Stomach (tissue), 9 donors: ENCODE measurements around the gene NPAT. TPM values are rescaled to one million over a fixed set of nuclear protein-coding genes. Genes with fewer than 3 reads are reported as not detected.
"Not testable (repeated sequence)": the region's sequence is repeated elsewhere in the genome, so short reads cannot be mapped to it uniquely, and the experiment has no call there.

Experiments
- DNase-seq, 2 donors: peaks; one replicate each; pipeline versions ENCODE4 v3.0.0 to v3.0.0-alpha.2; 2013 to 2019
- H3K27ac ChIP-seq, 5 donors: fragments of 200-600 bp in 4 of 5; sonication (generic) in 4 of 5; one replicate each; pipeline ENCODE4 v1.5.1; 2013 to 2019; ENCODE audit warnings: mild to moderate bottlenecking in 1 of 5, moderate library complexity in 1 of 5
- H3K27me3 ChIP-seq, 3 donors: fragments of 200-600 bp; sonication (generic); one replicate each; pipeline ENCODE4 v1.5.1; 2017 to 2019; ENCODE audit warnings: mixed run types in 1 of 3
- H3K36me3 ChIP-seq, 4 donors: fragments of 200-600 bp; sonication (generic); 1 replicate in 3 of 4; 2 replicates in 1 of 4; pipeline ENCODE4 v1.5.1; 2016 to 2019
- H3K4me1 ChIP-seq, 4 donors: fragments of 200-600 bp; sonication (generic); one replicate each; pipeline ENCODE4 v1.5.1; 2016 to 2019
- H3K4me3 ChIP-seq, 4 donors: fragments of 200-600 bp; sonication (generic) in 3 of 4; one replicate each; pipeline ENCODE4 v1.5.1; 2016 to 2019; ENCODE audit warnings: mild to moderate bottlenecking in 1 of 4
- H3K9me3 ChIP-seq, 4 donors: fragments of 200-600 bp; sonication (generic); one replicate each; pipeline ENCODE4 v1.5.1; 2016 to 2019
- EP300 ChIP-seq: sonication (generic); formaldehyde crosslinking; IDR thresholded peaks from one replicate; pipeline ENCODE4 v1.6.1; 2017; ENCODE audit warnings: antibody characterized with exemption
- POLR2A ChIP-seq, 4 donors: fragments of 450-650 bp; IDR thresholded peaks; one replicate each; pipeline ENCODE4 v1.6.1; 2016; ENCODE audit warnings: antibody characterized with exemption in 4 of 4, control low read depth in 2 of 4, mild to moderate bottlenecking in 1 of 4, moderate library complexity in 1 of 4
- POLR2AphosphoS5 ChIP-seq, 3 donors: sonication (generic); formaldehyde crosslinking; IDR thresholded peaks; one replicate each; pipeline ENCODE4 v1.6.1; 2016; ENCODE audit warnings: antibody characterized with exemption in 3 of 3
- WGBS, 5 donors: extraction: QIAGEN DNeasy Blood & Tissue Kit in 3 of 5; methylation state at CpG; one replicate each; pipeline versions ENCODE4 v1.1.5 to v1.1.7; 2013 to 2018; 5-methylcytosine and 5-hydroxymethylcytosine counted together
- intact Hi-C: fragments of 100-400 bp; cut with DNase I; formaldehyde crosslinking; loops from one replicate; pipeline ENCODE4 v1.15.1; 2023; ENCODE audit warnings: low total_unique reads
- polyA plus RNA-seq, 3 donors: library from polyadenylated mRNA; stranded (reverse); fragments of 200-250 nt; gene quantifications; one replicate each; pipeline ENCODE4 v1.2.3, GENCODE V29; 2013
- total RNA-seq, 5 donors: library from RNA; depleted of rRNA; stranded (reverse); fragments of >200 nt; gene quantifications; one replicate each; pipeline versions ENCODE4 v1.1.0 to v1.2.3, GENCODE V29; 2014 to 2016
- TF ChIP-seq, protein P1 (sequence below), 7 experiments: fragments of 450-650 bp in 4 of 7; fragments of 200-600 bp in 3 of 7; sonication (generic) in 3 of 7; IDR thresholded peaks; one replicate each; pipeline ENCODE4 v1.5.1; 2016 to 2019; ENCODE audit warnings: antibody characterized with exemption in 7 of 7, control low read depth in 2 of 7, mild to moderate bottlenecking in 1 of 7
- donor health status: healthy with polysubstance abuse.
- donor health status: Bipolar disorder and iron deficiency.
- donor health status: healthy.

The NPAT gene
- total and polyA plus RNA-seq, 8 donors, result 2.1 to 36.6 (median 9.3) TPM

GRCh38 chr11:108137212-108137611 is 85.2 kb downstream of the NPAT start:
- no peak overlapping the region for H3K4me3 ChIP-seq
- H3K27me3 ChIP-seq, result no peaks in the 10 kb centered on the region
- peaks cover 17 to 93% (median 84%) of the 10 kb centered on the region in 4 donors for H3K36me3 ChIP-seq
- WGBS, 5 donors, result 92 to 97% (median 94%) methylated on average over 1 of the region's 1 CpG
- no peak for TF ChIP-seq EP300
- TF ChIP-seq, protein P1, sequence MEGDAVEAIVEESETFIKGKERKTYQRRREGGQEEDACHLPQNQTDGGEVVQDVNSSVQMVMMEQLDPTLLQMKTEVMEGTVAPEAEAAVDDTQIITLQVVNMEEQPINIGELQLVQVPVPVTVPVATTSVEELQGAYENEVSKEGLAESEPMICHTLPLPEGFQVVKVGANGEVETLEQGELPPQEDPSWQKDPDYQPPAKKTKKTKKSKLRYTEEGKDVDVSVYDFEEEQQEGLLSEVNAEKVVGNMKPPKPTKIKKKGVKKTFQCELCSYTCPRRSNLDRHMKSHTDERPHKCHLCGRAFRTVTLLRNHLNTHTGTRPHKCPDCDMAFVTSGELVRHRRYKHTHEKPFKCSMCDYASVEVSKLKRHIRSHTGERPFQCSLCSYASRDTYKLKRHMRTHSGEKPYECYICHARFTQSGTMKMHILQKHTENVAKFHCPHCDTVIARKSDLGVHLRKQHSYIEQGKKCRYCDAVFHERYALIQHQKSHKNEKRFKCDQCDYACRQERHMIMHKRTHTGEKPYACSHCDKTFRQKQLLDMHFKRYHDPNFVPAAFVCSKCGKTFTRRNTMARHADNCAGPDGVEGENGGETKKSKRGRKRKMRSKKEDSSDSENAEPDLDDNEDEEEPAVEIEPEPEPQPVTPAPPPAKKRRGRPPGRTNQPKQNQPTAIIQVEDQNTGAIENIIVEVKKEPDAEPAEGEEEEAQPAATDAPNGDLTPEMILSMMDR (IDR thresholded peaks at IDR 0.05), result no peak
- TF ChIP-seq POLR2AphosphoS5 (IDR thresholded peaks at IDR 0.05), result no peak
- TF ChIP-seq POLR2A (IDR thresholded peaks at IDR 0.05), result no peak
- H3K27ac ChIP-seq, result no peak overlapping the region
- DNase-seq, result no peak
- H3K4me1 ChIP-seq, result peaks cover 0 to 11% (median 4%) of the 10 kb centered on the region in 4 donors
- no peaks in the 10 kb centered on the region for H3K9me3 ChIP-seq
- intact Hi-C loops, result no loop called here

GRCh38 chr11:108135845-108136544 is 86.4 kb downstream of the NPAT start:
- H3K36me3 ChIP-seq, result peaks cover 16 to 86% (median 76%) of the 10 kb centered on the region in 4 donors
- H3K27me3 ChIP-seq, result no peaks in the 10 kb centered on the region
- peaks cover 0 to 15% (median 4%) of the 10 kb centered on the region in 4 donors for H3K4me1 ChIP-seq
- 55 to 65% (median 60%) methylated on average over 2 of the region's 2 CpGs for WGBS, 5 donors
- no peak for DNase-seq
- no peak overlapping the region for H3K27ac ChIP-seq
- H3K4me3 ChIP-seq, result no peak overlapping the region
- TF ChIP-seq, protein P1 (IDR thresholded peaks at IDR 0.05), result no peak
- no peak for TF ChIP-seq EP300
- TF ChIP-seq POLR2A (IDR thresholded peaks at IDR 0.05), result no peak
- TF ChIP-seq POLR2AphosphoS5 (IDR thresholded peaks at IDR 0.05), result no peak
- intact Hi-C loops, result no loop called here
- no peaks in the 10 kb centered on the region for H3K9me3 ChIP-seq

GRCh38 chr11:108132993-108133538 is 89.4 kb downstream of the NPAT start:
- WGBS, 5 donors, result 93 to 100% (median 97%) methylated on average over 2 of the region's 2 CpGs
- peaks cover 5 to 66% (median 51%) of the 10 kb centered on the region in 4 donors for H3K36me3 ChIP-seq
- DNase-seq, H3K9me3 ChIP-seq, intact Hi-C loops, H3K4me3 ChIP-seq, H3K27ac ChIP-seq, H3K27me3 ChIP-seq: not testable (repeated sequence)
- peaks cover 0 to 32% (median 5%) of the 10 kb centered on the region in 4 donors for H3K4me1 ChIP-seq

- intact Hi-C loops, result no loop called here
Measured at GRCh38 chr11:108131993-108132392, 90.4 kb downstream of the NPAT start.

GRCh38 chr11:108128772-108129171 is 93.7 kb downstream of the NPAT start:
- TF ChIP-seq, protein P1 (IDR thresholded peaks at IDR 0.05), result no peak
- TF ChIP-seq POLR2A (IDR thresholded peaks at IDR 0.05) (no peak), POLR2AphosphoS5 (IDR thresholded peaks at IDR 0.05) (no peak), EP300 (no peak)
- H3K27ac ChIP-seq, result no peak overlapping the region
- H3K4me1 ChIP-seq, result peaks cover 6 to 50% (median 18%) of the 10 kb centered on the region in 4 donors
- intact Hi-C loops, result no loop called here
- H3K36me3 ChIP-seq, result peaks cover 0 to 40% (median 28%) of the 10 kb centered on the region in 4 donors
- H3K9me3 ChIP-seq, result no peaks in the 10 kb centered on the region
- 94 to 100% (median 98%) methylated on average over 2 of the region's 2 CpGs for WGBS, 5 donors
- no peaks in the 10 kb centered on the region for H3K27me3 ChIP-seq
- DNase-seq, result no peak
- no peak overlapping the region for H3K4me3 ChIP-seq

More at GRCh38 chr11:108131993-108132392, 90.4 kb downstream of the NPAT start:
- Histone ChIP-seq H3K27ac (no peak overlapping the region), H3K9me3 (no peaks in the 10 kb centered on the region), H3K36me3 (peaks cover 0 to 62% (median 48%) of the 10 kb centered on the region in 4 donors), H3K27me3 (no peaks in the 10 kb centered on the region), H3K4me3 (no peak overlapping the region), H3K4me1 (peaks cover 0 to 43% (median 5%) of the 10 kb centered on the region in 4 donors)
- DNase-seq, result no peak
- WGBS, 5 donors, result 90 to 97% (median 94%) methylated on average over 1 of the region's 1 CpG
- no peak for TF ChIP-seq POLR2AphosphoS5 (IDR thresholded peaks at IDR 0.05)
- no peak for TF ChIP-seq POLR2A (IDR thresholded peaks at IDR 0.05)
- no peak for TF ChIP-seq EP300
